Raji (cell line): ENCODE measurements around the gene ASB8.

Experiments
- POLR2A ChIP-seq: IDR thresholded peaks from 2 replicates; pipeline ENCODE4 v1.6.1; 2011; ENCODE audit warnings: low read depth, low read length, control low read depth; ENCODE audit not compliant: insufficient read depth

ASB8 gene

GRCh38 chr12:48163150-48163747 lies 5.9 kb upstream of the ASB8 start:
- no peak for TF ChIP-seq POLR2A

GRCh38 chr12:48160807-48161206 lies 3.5 kb upstream of the ASB8 start:
- no peak for TF ChIP-seq POLR2A

- TF ChIP-seq POLR2A = no peak
These were observed 2.7 kb upstream of the ASB8 start for GRCh38 chr12:48160046-48160445.

GRCh38 chr12:48157889-48158370 lies 615 bp upstream of the ASB8 start:
- no peak for TF ChIP-seq POLR2A

- no peak for TF ChIP-seq POLR2A
These were observed 680 bp downstream of the ASB8 start for GRCh38 chr12:48156652-48157017.

- no peak for TF ChIP-seq POLR2A
These were observed 6.1 kb downstream of the ASB8 start for GRCh38 chr12:48151103-48151771.

GRCh38 chr12:48145981-48146380 lies 11.3 kb downstream of the ASB8 start:
- TF ChIP-seq POLR2A = no peak

GRCh38 chr12:48143898-48144297 lies 13.4 kb downstream of the ASB8 start:
- no peak for TF ChIP-seq POLR2A

- no peak for TF ChIP-seq POLR2A
These were observed 14.3 kb downstream of the ASB8 start for GRCh38 chr12:48142818-48143674.

GRCh38 chr12:48135027-48135426 lies 22.3 kb downstream of the ASB8 start:
- no peak for TF ChIP-seq POLR2A

- no peak for TF ChIP-seq POLR2A
These were observed 24.5 kb downstream of the ASB8 start for GRCh38 chr12:48132826-48133225.

GRCh38 chr12:48131517-48131916 lies 25.8 kb downstream of the ASB8 start:
- TF ChIP-seq POLR2A = no peak

GRCh38 chr12:48129376-48129775 lies 27.9 kb downstream of the ASB8 start:
- no peak for TF ChIP-seq POLR2A

- no peak for TF ChIP-seq POLR2A
These were observed 28.5 kb downstream of the ASB8 start for GRCh38 chr12:48128800-48129199.

- TF ChIP-seq POLR2A = no peak
These were observed 30.2 kb downstream of the ASB8 start for GRCh38 chr12:48126953-48127630.
